ENCODE measurements around the gene PLCD1. TPM values are rescaled to one million over a fixed set of nuclear protein-coding genes. Genes with fewer than 3 reads are reported as not detected.

PLCD1 gene
- total and polyA plus RNA-seq, 12 donors, result 9.7 to 97.3 (median 29.2) TPM

DNA sequence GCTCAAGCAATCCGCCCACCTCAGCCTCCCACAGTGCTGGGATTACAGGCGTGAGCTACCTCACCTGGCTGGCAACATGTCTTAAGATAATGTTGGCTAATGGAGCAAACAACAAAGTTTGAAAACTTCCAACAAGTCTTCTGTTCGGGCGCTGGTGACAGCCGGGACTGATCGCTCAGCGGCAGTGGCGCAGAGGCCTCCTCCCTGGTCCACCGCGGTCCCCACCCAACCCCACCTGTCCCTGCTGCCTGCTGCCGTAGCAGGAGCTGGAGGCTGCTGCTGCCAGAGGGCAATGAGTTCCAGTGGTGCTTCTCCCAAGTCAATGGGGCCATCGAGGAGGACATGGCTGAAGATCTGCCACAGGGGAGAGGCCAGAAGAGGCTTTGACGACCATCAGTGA, 21.7 kb upstream of the PLCD1 start:
- Histone ChIP-seq H3K4me3 (no peak overlapping the region), H3K9me3 (replicated peaks in 1 of 3) (no peaks in the 10 kb centered on the region), H3K36me3 (replicated peaks in 1 of 2) (no peaks in the 10 kb centered on the region), H3K4me1 (replicated peaks in 1 of 2) (peaks cover 10 to 27% of the 10 kb centered on the region in 2 donors), H3K27me3 (no peaks in the 10 kb centered on the region), H3K27ac (no peak overlapping the region)
- TF ChIP-seq POLR2A (IDR thresholded peaks at IDR 0.05), result no peak
- TF ChIP-seq, protein P1, sequence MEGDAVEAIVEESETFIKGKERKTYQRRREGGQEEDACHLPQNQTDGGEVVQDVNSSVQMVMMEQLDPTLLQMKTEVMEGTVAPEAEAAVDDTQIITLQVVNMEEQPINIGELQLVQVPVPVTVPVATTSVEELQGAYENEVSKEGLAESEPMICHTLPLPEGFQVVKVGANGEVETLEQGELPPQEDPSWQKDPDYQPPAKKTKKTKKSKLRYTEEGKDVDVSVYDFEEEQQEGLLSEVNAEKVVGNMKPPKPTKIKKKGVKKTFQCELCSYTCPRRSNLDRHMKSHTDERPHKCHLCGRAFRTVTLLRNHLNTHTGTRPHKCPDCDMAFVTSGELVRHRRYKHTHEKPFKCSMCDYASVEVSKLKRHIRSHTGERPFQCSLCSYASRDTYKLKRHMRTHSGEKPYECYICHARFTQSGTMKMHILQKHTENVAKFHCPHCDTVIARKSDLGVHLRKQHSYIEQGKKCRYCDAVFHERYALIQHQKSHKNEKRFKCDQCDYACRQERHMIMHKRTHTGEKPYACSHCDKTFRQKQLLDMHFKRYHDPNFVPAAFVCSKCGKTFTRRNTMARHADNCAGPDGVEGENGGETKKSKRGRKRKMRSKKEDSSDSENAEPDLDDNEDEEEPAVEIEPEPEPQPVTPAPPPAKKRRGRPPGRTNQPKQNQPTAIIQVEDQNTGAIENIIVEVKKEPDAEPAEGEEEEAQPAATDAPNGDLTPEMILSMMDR (IDR thresholded peaks at IDR 0.05), result no peak
- DNase-seq, result no peak
- intact Hi-C loops (cut with DNase I), result no loop called here
- 80 to 96% (median 93%) methylated on average over 2 to 13 of the region's 13 CpGs for WGBS, 4 donors

GRCh38 chr3:38049358-38050126, 20.1 kb upstream of the PLCD1 start:
- H3K27ac ChIP-seq, result peak overlapping the region in 3 of 5 donors; percentile 51 to 81 (median 81)
- H3K36me3 ChIP-seq (replicated peaks in 1 of 2), result no peaks in the 10 kb centered on the region
- no peaks in the 10 kb centered on the region for H3K27me3 ChIP-seq
- H3K4me3 ChIP-seq, result no peak overlapping the region
- 55 to 65% (median 58%) methylated on average over 4 of the region's 4 CpGs for WGBS, 4 donors
- no peaks in the 10 kb centered on the region for H3K9me3 ChIP-seq (replicated peaks in 1 of 3)
- no peak for TF ChIP-seq POLR2A (IDR thresholded peaks at IDR 0.05)
- TF ChIP-seq, protein P1 (IDR thresholded peaks at IDR 0.05), result no peak
- peaks cover 10 to 27% of the 10 kb centered on the region in 2 donors for H3K4me1 ChIP-seq (replicated peaks in 1 of 2)
- DNase-seq, result peak; percentile 62 to 95 (median 89)
- intact Hi-C loops (cut with DNase I), result no loop called here

DNA sequence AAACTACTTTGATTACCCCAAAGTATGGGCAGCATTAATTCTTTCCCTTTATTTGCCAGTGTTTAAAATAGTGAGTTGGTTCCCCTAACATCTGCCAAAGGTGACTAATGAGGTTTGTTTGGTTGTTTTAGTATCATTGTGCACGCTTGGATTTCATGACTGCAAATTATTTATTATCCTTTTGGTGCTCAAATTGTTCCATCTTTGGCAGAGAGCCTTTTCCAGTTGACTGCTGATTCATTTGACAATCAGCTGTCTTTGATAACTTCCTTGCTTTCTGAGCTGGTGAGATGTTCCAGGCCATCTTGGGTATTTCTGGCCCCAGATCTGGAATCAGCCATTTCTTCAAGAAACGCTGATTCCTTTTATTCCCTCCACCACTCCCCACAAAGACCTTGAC, 18.5 kb upstream of the PLCD1 start:
- peaks cover 10 to 27% of the 10 kb centered on the region in 2 donors for H3K4me1 ChIP-seq (replicated peaks in 1 of 2)
- WGBS, 4 donors, result 39 to 46% (median 43%) methylated on average over 2 of the region's 2 CpGs
- DNase-seq, result no peak
- H3K27me3 ChIP-seq, result no peaks in the 10 kb centered on the region
- no peaks in the 10 kb centered on the region for H3K9me3 ChIP-seq (replicated peaks in 1 of 3)
- intact Hi-C loops (cut with DNase I), result no loop called here
- no peak overlapping the region for H3K27ac ChIP-seq
- H3K4me3 ChIP-seq, result no peak overlapping the region
- no peaks in the 10 kb centered on the region for H3K36me3 ChIP-seq (replicated peaks in 1 of 2)
- TF ChIP-seq, protein P1 (IDR thresholded peaks at IDR 0.05), result no peak
- TF ChIP-seq POLR2A (IDR thresholded peaks at IDR 0.05), result no peak

DNA sequence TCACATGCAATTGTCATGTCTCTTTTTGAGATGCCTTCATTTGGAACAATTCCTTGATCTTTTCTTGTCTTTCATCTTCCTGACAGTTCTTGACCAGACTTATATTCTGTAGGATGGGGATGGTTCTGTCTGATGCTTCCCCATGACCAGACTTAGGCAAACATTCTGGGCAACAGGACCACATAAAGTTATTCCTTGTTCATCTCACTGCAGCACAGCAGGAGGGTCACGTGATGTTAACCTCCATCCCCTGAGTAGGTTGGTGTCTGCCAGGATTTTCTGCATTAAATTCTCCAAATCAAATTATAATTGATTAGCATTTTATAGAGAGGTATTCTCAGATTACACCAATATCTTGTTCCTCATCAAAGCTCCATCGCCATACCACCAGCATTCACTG, 17.4 kb upstream of the PLCD1 start:
- Histone ChIP-seq H3K27ac (no peak overlapping the region), H3K4me1 (replicated peaks in 1 of 2) (peaks cover 10 to 27% of the 10 kb centered on the region in 2 donors), H3K36me3 (replicated peaks in 1 of 2) (no peaks in the 10 kb centered on the region), H3K4me3 (no peak overlapping the region), H3K9me3 (replicated peaks in 1 of 3) (no peaks in the 10 kb centered on the region), H3K27me3 (no peaks in the 10 kb centered on the region)
- intact Hi-C loops (cut with DNase I), result no loop called here
- no peak for DNase-seq
- TF ChIP-seq, protein P1 (IDR thresholded peaks at IDR 0.05), result no peak
- TF ChIP-seq POLR2A (IDR thresholded peaks at IDR 0.05), result no peak
- WGBS, 4 donors, result 87 to 98% (median 97%) methylated on average over 2 of the region's 2 CpGs
